GM12875 (cell line): ENCODE measurements around the gene ITGAV.

ENCODE experiments used
- H3K4me3 ChIP-seq: one replicate; pipeline ENCODE4 v1.5.1; 2011; ENCODE audit warnings: low read depth, low read length, control low read depth
- TF ChIP-seq, protein P1 (sequence below): IDR thresholded peaks from 2 replicates; pipeline ENCODE4 v1.5.1; 2011; ENCODE audit warnings: low read depth, mild to moderate bottlenecking, control low read depth, inconsistent platforms, low read length, moderate library complexity, borderline replicate concordance; ENCODE audit not compliant: insufficient read depth

The ITGAV gene

DNA sequence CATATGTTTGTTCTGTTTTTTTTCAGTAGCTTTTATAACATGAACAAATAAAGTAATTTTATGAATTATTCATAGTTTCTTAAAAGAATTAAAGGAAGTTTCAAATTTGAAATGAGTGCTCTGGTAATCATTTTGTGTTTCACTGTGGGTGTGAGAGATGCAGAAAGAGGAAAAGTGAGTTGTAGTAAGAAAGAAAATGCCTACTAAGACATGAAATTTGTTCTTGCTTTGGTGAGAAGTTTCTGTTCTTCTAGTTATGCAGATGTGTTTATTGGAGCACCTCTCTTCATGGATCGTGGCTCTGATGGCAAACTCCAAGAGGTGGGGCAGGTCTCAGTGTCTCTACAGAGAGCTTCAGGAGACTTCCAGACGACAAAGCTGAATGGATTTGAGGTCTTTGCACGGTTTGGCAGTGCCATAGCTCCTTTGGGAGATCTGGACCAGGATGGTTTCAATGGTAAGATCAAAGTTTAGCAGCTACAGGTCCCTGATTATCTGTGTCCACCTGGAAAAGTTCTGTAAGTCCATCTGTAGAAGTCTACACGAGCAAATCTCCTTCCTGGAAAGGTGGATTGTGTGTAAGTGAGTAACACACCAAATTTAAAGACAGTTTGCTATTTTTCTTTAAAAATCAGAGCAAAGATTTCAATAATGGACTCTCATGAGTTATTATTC is 51.4 kb downstream of the ITGAV start:
- TF ChIP-seq, protein P1, sequence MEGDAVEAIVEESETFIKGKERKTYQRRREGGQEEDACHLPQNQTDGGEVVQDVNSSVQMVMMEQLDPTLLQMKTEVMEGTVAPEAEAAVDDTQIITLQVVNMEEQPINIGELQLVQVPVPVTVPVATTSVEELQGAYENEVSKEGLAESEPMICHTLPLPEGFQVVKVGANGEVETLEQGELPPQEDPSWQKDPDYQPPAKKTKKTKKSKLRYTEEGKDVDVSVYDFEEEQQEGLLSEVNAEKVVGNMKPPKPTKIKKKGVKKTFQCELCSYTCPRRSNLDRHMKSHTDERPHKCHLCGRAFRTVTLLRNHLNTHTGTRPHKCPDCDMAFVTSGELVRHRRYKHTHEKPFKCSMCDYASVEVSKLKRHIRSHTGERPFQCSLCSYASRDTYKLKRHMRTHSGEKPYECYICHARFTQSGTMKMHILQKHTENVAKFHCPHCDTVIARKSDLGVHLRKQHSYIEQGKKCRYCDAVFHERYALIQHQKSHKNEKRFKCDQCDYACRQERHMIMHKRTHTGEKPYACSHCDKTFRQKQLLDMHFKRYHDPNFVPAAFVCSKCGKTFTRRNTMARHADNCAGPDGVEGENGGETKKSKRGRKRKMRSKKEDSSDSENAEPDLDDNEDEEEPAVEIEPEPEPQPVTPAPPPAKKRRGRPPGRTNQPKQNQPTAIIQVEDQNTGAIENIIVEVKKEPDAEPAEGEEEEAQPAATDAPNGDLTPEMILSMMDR: no peak
- no peak overlapping the region for H3K4me3 ChIP-seq

DNA sequence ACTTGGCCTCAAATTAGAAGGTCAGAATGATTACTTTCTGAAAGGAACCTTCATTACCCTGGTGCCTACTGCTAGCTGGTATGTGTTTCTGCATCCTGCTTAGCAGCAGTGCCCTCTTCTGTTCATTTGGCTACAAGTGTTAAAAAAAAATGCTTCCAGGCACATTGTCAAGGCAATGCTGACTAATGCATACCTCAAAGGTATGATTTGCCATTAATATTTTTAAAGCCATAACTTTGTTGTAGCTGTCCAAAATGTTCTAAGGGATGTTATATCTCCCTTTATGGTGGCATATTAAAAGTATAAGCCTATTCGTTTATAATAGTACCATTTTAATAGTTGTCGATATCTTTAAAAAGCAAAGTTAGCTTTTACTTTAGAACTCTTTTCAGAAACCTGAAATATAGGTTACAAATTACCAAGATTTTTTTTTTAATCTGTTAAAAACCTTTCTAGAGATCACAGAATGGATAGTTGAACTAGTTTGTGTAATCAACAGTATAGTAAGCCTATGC is 52.0 kb downstream of the ITGAV start:
- no peak overlapping the region for H3K4me3 ChIP-seq
- TF ChIP-seq, protein P1: peak; percentile 62; the same call in 1 of the 2 replicates

DNA sequence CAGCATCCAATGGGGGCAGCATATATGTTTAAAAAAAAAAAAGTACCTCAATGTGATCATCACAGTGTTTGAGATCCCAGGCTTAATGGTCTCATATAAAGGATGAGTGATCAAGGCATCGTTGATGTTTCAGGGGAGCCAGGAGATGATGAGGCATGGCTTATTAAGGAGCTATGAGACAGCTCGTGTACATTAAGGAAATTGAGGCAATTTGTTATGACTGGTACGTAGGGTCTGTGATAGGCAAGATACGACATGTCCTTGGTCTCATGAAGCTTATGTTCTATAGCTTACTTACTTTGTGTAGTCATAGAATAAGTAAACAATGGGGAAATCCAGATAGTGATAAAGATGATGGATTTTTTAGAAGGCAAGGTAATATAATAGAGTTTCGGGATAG is 54.9 kb downstream of the ITGAV start:
- no peak overlapping the region for H3K4me3 ChIP-seq
- TF ChIP-seq, protein P1: no peak

DNA sequence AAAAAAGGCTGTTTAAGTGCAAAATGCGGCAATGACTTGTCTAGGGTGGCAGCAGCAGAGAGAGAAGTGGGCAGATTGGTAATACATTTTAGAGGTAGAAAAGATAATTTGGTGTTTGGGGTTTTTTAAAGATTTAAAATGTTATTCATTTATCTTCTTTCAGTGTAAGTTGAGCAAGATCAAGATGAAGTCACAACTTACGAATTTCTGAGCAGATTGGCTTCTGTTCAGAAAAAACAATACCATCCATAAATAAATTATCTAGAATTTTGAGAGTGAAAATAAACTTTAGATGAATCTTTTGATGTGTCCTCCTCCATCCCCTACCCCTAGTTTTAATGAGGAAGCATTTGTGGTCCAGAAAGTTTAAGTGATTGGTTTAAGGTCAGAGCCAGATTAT is 56.1 kb downstream of the ITGAV start:
- TF ChIP-seq, protein P1: no peak
- H3K4me3 ChIP-seq: no peak overlapping the region

DNA sequence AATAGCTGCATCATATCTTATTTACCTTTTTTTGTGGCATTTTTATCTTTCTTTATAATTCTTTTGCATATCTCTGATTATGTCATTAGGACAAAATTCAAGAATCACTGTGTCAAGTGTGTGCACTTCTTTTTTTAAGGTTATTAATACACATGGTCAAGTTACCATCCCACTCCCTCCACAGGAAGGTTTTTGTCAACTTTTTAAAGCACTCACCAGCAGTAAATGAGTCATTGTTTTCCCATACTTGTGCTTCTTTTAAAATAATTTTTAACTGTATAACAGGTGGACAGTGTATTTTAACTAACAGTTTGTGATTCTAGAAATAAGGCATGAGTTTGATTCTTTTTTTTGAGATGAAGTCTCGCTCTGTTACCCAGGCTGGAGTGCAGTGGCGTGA is 58.3 kb downstream of the ITGAV start:
- TF ChIP-seq, protein P1: no peak

DNA sequence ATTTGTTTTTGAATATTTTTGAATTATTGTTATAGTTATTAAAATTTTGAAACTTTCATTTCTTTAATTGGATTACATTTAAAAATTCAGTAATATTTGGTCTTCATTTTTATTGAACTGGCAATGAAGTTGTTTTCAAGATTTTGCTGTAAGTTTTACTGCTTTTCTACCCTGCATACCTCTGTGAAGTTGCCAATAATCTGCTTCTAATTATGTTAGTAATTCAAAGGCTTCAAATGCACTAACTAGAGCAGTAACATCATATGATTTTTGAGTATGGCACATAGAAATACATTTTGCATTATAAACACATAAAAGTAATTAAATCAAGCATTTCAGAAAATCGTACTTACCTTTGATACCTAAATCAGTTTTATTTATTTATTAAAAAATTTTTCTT is 63.7 kb downstream of the ITGAV start:
- H3K4me3 ChIP-seq: no peak overlapping the region
- TF ChIP-seq, protein P1: no peak

More for the DNA sequence above, 58.3 kb downstream of the ITGAV start:
- H3K4me3 ChIP-seq: no peak overlapping the region

DNA sequence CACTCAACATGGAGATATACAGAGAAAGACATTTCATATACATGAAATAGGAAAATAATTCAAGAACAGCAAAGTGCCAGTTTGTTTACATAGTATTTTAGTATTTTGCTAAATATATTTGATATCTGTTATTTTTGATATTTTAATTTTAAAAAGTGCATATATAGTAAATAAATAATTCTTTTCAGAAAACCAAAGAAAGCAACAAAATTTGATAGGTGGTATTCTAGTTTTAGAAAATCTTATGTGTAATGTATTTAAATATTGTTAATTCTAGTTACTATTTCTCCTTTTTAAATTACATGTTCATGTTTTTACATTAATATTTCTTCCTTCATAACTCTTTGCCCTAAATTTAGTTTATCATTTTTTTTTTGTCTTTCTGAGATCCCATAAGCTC is 69.5 kb downstream of the ITGAV start:
- TF ChIP-seq, protein P1: no peak
- H3K4me3 ChIP-seq: no peak overlapping the region
